OCI-M2 (cell line): ENCODE measurements around the gene CSNK1G1.
"Not testable (repeated sequence)": the region's sequence is repeated elsewhere in the genome, so short reads cannot be mapped to it uniquely, and the experiment has no call there.

Experiments used
- DNase-seq: peaks from one replicate; lab custom pipeline; 2025; ENCODE audit not compliant: unreplicated experiment; lab: John Stamatoyannopoulos, UW

CSNK1G1 gene

DNA sequence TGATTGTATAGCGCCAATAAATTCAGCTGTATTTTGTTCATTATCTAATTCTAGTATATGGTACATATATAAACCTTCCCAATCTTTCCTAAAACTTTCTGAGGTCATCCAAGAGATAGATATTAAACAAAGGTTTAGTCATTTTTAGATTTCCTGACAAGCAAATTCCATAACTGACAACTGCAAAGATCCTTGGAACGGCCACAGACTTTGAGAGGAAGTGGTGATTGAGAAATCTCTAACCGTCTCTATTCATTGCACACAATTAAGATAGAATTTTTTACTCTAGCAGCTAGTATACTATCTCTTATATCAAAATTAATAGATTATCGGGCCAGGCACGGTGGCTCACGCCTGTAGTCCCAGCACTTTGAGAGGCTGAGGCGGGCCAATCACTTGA is 4.7 kb downstream of the CSNK1G1 start:
- no peak for DNase-seq

DNA sequence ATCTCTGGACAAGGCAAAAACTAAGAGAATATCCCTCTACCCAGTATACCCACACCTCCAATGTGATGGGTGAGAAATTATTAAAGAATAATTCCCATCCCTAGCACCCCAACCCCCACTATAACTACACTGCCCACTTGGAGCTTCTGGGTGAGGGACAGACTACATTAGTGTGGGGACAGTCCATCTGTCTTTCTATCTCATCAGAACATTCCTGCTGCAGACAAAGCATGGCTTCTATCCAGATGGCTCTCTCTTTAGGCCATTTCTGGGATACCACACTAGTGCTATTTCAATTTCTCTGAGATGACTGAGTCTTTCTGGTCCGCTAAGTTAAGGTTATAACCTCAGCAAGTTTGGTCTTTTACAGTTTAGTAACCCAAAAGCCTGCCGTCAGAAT is 6.6 kb downstream of the CSNK1G1 start:
- no peak for DNase-seq

DNA sequence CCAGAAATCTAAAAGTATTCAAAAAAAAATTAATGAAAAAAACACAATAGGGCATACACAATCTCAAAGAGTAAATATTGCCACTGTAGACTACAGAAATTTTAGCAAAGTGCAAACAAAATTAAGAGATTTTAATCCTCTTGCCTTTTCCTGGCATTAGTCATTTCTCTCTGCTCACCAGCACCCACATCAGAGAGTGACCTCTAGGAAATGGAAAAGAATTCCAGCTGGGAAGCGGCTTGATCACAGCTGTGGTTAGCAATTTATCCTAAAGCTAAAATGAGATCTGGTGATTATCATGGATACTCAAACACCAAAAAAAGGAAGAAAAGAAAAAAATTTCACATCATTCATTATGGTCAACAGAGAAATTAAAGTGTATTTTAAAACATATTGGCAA is 7.5 kb downstream of the CSNK1G1 start:
- no peak for DNase-seq

DNA sequence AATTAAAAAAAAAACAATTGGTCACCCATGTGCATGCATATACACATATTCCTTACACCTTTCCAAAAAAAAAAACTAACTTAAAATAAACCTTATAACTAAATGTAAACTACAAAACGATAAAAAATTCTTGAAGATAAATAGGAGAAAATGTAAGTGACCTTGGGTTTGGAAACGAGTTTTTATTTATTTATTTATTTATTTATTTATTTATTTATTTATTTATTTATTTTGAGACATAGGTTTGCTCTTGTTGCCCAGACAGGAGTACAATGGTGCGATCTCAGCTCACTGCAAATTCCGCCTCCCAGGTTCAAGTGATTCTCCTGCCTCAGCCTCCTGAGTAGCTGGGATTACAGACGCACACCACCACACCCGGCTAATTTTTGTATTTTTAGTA is 9.7 kb downstream of the CSNK1G1 start:
- DNase-seq: not testable (repeated sequence)

DNA sequence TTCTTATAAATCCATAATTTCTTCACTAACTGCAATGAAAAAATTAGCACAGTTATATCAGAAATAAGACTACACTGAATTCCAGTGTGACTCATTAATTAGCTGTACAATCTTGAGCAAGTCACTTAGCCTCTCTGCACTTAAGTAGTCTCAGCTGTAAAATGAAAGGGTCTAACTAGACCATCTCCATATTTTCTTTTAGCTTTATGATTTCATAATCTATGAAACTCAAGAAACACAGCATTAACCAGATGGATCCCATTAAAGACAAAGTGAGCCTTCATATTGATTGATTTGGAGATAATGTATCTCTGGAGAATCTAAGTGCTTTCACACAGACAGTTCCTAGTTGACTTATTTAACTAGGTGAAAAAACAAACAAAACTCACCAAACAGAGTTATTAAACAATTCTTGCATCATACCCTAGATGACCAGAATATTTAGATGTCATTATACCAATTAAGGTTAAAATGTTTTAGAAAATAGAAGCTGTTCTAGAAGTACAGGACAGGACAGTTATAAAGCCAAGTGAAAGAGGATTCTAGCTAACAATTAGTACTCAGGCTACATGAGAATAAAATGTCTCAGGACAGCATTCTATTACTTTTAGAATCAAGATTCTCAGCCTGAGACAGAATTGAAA is 11.2 kb downstream of the CSNK1G1 start:
- DNase-seq: no peak

DNA sequence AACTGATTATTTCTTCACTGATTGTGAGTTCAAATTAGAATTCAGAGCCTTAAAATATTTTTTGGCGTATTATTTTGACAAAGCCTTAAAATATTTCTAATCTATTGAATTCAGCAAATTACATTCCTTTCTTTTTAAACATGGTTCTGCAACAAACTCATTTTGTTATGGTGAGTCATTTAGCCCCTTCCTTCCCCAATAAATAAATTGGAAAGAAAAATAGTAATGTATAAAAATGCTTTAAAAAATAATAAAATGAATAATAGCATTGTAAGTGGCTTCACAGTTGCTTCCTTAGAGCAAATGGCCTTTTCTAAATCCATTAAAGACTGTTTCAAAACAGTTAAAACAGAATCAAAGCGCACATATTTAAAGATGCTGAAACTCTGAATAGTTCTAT is 12.1 kb downstream of the CSNK1G1 start:
- DNase-seq: no peak

DNA sequence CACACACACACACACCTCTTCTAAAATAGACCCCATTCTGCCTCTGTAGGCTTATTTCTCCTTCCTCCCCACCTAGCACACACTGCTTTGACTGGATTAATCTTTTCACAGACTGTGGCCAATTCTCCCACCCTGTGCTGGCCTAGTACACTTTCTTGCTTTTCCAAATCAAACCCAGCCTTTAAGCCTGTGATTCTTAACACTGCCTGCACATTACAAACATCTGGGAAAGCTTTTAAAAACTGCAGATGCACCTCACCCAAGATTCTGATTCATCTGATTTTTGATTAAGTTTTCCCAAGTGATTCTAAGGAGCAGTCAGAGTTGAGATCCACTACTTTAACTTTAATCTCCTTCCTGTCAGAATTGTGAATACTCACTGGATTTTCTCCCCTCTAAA is 12.8 kb downstream of the CSNK1G1 start:
- no peak for DNase-seq

DNA sequence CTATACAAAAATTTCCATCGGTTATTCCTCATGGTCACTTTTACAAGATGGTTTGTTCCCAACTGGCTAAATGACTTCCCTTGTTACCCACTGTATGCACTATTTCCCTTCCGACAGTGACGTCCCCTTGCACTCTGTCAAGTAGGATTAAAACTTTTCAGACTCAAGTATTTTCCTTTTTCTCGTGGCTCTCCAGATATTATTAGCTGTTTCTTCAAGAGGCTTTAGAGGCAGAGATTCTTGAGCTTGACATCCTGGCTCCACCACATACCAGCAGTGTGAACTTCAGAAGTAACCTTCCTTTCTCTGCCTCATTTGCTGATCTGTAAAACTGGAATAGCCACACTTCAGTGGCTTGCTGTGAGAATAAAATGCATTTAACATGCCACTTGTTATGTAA is 14.0 kb downstream of the CSNK1G1 start:
- no peak for DNase-seq

DNA sequence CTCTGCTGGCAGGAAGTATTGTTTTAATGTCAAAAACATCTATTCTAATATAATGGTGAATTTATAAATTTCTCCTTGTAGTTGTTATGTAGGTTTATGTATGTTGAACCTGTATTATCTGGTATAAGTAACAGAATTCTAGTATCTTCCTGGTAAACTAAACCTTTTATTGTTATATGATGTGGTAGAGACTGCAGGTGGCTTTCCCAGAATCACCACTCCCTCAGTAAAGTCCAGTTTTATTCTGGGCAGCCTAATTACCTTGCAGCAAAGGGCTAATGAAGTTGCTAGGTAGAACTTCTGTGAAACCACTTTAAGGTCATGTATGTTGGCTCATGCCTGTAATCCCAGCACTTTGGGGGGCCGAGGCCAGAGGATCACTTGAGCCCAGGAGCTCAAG is 15.6 kb downstream of the CSNK1G1 start:
- no peak for DNase-seq

DNA sequence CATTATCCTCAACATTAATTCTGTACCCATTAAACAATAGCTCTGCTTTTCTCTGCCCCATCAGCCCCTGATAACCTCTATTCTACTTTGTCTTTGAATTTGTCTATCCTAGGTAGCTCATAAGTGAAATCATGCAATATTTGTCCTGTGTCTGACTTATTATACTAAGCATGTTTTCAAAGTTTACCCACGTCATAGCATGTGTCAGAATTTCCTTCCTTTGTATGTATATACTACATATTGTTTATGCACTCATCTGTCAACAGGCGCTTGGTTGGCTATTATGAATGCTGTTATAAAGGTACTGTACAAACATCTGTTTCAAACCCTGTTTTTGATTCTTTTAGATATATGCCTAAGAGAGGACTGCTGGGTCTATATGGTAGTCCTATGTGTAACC is 18.2 kb downstream of the CSNK1G1 start:
- DNase-seq: no peak

DNA sequence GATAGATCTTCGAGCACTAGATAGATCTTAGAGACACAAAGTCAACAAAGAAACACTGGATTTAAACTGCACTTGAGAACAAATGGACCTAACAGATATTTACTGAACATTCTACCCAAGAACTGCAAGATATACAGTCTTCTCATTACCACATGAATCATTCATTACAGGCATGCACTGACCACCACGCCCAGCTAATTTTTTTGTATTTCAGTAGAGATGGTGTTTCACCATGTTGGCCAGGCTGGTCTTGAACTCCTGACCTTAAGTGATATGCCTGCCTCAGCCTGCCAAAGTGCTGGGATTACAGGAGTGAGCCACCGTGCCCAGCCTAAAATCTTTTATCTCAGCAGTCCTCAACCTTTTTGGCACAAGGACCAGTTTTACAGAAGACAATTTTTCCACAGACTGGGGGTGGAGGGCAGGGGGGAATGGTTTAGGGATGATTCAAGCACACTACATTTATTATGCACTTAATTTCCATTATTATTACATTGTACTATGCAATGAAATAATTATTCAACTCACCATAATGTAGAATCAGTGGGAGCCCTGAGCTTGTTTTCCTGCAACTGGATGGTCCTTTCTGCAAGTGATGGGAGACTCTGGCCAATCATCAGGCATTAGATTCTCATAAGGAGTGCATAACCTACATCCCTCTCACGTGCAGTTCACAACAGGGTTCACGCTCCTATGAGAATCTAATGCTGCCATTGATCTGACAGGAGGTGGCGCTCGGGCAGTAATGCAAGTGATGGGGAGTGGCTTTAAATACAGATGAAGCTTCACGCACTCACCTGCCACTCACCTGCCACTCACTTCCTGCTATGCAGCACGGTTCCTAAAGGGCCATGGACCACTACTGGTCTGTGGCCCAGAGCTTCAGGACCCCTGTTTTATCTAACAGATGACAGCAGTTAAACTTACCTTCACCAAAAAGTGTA is 21.7 kb downstream of the CSNK1G1 start:
- no peak for DNase-seq

DNA sequence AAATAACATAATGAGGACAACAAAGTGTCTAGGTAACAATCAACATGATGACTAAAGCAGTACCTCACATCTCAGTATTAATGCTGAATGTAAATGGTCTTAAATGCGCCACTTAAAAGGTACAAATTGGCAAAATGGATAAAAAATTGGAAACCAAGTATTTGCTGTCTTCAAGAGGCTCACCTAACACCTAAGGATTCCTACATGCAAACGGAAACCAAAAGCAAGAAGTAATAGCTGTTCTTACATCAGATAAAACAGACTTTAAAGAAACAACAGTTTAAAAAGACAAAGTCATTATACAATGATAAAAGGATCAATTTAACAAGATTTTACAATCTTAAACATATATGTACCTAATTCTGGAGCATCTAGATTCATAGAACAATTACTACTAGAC is 22.5 kb downstream of the CSNK1G1 start:
- no peak for DNase-seq

DNA sequence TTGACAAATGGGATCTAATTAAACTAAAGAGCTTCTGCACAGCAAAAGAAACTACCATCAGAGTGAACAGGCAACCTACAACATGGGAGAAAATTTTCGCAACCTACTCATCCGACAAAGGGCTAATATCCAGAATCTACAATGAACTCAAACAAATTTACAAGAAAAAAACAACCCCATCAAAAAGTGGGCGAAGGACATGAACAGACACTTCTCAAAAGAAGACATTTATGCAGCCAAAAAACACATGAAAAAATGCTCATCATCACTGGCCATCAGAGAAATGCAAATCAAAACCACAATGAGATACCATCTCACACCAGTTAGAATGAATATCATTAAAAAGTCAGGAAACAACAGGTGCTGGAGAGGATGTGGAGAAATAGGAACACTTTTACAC is 24.3 kb downstream of the CSNK1G1 start:
- DNase-seq: not testable (repeated sequence)

DNA sequence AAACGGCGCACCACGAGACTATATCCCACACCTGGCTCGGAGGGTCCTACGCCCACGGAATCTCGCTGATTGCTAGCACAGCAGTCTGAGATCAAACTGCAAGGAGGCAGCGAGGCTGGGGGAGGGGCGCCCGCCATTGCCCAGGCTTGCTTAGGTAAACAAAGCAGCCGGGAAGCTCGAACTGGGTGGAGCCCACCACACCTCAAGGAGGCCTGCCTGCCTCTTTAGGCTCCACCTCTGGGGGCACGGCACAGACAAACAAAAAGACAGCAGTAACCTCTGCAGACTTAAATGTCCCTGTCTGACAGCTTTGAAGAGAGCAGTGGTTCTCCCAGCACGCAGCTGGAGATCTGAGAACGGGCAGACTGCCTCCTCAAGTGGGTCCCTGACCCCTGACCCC is 29.0 kb downstream of the CSNK1G1 start:
- DNase-seq: not testable (repeated sequence)

DNA sequence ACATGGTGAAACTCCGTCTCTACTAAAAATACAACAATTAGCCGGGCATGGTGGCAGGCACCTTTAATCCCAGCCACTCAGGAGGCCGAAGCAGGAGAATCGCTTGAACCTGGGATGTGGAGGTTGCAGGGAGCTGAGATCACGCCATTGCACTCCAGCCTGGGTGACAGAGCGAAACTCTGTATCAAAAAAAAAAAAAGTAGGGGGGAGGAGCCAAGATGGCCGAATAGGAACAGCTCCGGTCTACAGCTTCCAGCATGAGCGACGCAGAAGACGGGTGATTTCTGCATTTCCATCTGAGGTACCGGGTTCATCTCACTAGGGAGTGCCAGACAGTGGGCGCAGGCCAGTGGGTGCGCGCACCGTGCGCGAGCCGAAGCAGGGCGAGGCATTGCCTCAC is 29.5 kb downstream of the CSNK1G1 start:
- DNase-seq: not testable (repeated sequence)

DNA sequence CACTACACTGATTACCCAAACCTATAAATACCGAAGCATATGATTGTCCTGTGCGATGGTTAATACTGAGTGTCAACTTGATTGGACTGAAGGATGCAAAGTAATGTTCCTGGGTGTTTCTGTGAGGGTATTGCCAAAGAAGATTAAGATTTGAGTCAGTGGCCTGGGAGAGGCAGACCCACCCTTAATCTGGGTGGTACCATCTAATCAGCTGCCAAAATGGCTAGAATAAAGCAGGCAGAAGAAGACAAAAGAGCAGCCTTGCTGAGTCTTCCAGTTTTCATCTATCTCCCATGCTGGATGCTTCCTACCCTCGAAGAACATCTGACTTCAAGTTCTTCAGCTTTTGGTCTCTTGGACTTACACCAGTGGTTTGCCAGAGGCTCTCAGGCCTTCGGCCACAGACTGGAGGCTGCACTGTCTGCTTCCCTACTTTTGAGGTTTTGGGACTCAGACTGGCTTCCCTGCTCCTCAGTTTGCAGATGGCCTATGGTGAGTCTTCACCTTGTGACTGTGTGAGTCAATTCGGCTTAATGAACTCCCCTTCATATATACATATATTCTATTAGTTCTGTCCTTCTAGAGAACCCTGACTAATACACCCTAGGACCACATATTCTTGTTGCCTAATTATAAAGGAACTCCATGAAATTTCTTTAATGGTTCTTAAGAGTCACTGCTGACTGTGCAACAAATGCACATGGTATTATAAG is 31.7 kb downstream of the CSNK1G1 start:
- no peak for DNase-seq

DNA sequence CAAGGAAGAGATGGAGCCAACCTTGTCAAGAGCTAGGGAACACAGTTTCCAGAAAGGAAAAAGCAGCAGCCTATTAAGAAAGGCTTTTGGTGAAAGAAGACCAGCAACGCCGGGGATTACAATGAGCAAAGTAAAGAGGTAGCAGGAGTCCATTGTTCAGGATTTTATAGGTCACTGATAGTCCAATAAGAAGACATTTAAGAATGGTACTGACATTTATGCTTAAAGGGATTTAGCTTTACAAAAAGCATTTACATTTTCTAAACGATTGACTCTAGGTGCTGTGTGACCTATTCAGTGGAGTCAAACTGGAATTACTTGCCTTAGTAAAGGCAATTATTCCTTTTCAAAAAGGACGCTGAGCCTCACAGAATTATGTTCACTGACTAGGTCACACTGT is 40.8 kb downstream of the CSNK1G1 start:
- DNase-seq: no peak

DNA sequence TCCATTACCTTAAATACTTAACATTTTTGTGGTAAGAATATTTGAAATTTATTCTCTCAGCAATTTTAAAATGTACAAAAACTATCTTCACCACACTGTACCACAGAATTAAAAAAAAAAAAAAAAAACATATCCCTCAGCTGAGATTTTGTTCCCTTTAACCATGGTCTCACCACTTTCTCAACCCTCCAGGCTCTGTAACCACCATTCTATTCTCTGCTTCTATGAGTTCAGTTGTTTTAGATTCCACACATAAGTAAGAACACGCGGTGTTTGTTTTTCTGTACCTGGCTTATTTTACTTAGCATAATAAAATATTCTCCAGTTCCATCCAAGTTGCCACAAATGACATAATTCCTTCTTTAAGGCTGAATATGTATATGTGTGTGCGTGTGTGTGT is 41.5 kb downstream of the CSNK1G1 start:
- DNase-seq: no peak

DNA sequence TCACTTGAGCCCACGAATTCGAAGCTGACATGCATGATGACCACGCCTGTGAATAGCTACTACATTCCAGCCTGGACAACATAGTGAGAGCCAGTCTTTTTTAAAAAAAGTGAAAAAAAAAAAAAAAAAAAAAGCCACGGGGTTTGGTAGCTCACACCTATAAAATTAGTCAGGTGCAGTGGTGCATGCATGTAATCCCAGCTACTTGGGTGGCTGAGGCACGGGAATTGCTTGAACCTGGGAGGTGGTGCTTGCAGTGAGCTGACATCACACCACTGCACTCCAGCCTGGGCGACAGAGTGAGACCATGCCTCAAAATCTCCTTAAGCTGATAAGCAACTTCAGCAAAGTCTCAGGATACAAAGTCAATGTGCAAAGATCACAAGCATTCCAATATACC is 44.4 kb downstream of the CSNK1G1 start:
- no peak for DNase-seq

DNA sequence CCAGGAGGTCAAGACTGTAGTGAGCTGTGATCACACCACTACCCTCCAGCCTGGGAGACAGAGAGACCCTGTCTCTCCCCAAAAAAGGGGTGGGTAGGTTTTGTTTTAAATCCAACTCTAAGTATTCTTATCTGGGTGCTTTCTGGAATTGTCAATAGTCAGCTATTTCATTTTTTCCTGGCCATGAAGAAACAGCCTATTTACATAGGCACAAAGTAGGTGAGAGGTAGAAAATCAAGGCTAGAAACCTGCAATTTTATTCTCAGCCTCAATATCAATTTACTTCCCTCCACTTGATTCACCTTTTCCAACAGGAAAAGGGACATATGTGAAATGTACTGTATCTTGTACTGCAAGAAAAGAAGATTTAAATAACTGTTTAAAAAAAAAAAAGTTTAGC is 45.9 kb downstream of the CSNK1G1 start:
- DNase-seq: no peak

DNA sequence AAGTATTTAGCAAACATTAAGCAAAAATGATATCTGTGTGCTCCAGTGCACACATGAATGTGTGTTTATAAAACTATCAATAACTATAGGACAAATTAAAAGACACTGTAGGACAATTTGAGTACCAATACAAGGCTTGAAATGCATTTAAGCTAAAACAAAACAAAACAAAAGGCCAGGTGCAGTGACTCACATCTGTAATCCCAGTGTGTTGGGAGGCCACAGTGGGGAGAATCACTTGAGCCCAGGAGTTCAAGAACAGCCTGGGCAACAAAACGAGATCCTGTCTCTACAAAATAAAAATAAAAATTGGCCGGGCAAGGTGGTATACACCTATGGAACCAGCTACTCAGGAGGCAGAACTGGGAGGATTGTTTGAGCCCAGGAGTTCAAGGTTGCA is 50.7 kb downstream of the CSNK1G1 start:
- DNase-seq: no peak

DNA sequence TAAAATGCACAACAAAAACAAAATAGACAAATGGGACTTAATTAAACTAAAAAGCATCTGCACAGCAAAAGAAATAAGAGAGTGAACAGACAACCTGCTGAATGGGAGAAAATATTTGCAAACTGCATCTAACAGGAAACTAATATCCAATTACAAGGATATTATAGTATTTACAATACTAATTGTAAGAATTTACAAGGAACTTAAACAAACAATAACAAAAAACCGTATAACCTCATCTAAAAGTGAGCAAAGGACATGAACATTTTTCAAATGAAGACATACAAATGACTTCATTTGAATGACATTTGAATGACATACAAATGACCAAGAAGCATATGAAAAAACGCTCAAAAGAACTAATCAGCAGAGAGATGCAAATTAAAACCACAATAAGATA is 66.4 kb downstream of the CSNK1G1 start:
- no peak for DNase-seq
